Islet precursor cell (in vitro differentiated cells): ENCODE measurements around the gene SIGLEC7.
A peak's percentile ranks its signal among the peaks of the same experiment; 100 is the strongest.

Experiments used
- DNase-seq: peaks from one replicate; pipeline ENCODE4 v3.0.0-alpha.2; 2018

SIGLEC7 gene

GRCh38 chr19:51169283-51169918, 27.3 kb downstream of the SIGLEC7 start:
- DNase-seq: peak; percentile 79

DNA sequence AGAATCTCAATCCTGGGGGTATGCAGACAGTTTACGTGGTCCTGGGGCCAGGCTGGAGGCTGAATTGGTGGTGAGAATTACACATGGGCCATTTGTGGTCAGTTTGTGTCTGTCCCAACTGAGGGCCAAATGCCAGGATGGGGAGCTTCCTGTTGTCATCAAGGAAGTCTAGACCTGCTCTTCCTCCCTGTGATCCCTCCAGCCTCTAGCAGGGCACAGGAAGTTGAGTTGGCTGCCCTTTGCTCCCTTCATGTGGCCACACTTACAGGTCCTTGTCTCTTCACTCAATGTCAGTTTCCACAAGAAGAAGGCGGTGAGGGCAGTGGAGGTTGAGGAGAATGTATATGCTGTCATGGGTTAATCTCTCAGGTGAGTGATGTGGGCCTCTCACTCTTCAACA, 30.1 kb downstream of the SIGLEC7 start:
- DNase-seq: peak; percentile 22

DNA sequence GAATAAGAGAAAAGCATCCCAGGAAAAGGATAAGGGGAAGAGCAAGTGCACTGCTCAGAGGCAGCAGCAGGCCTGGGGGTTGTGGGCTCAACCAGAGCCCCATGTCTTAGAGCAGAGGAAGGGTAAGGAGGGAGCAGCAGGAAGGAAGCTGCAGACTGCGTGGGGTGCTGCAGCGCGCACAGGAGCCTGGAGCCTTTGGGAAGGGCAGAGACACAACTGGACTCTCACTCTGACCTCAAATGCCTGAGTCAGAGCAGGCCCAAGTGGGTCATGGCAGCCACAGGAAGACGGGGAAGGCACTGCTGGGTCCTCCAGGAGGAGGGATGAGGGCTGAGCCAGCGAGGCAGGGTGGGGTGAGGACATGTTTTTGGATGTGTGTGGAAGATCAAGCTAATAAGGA, 31.6 kb downstream of the SIGLEC7 start:
- peak; percentile 40 for DNase-seq

GRCh38 chr19:51179256-51179655, 37.2 kb downstream of the SIGLEC7 start:
- DNase-seq: peak; percentile 28

DNA sequence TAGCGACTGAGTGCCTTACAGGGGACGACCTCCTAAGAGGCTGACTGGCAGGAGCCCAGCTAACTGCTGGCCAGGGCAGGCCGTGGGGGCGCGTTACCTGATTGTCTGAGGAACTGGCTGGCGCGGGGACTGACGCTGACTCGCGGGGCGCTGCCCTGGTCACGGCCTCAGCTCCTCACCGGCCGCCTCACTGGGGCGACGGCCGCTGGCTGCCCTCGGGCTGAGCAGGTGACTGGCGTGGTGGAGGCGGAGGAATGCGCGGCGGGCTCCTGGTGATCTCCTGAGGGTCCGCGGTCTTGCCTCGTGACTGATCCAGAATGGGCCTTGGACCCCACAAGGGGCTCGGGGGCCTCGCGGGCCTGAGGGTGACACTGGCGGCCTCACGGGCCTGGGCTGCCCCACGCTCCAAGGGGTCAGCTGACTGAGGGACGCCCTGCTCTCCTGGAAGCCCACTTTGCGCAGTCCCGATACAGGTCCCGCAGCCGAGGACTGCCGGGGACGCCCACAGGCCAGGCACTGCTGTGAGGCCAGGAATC, 39.3 kb downstream of the SIGLEC7 start:
- DNase-seq: peak; percentile 38

GRCh38 chr19:51181913-51182419, 39.9 kb downstream of the SIGLEC7 start:
- DNase-seq: peak; percentile 58

GRCh38 chr19:51183629-51184028, 41.5 kb downstream of the SIGLEC7 start:
- DNase-seq: no peak

DNA sequence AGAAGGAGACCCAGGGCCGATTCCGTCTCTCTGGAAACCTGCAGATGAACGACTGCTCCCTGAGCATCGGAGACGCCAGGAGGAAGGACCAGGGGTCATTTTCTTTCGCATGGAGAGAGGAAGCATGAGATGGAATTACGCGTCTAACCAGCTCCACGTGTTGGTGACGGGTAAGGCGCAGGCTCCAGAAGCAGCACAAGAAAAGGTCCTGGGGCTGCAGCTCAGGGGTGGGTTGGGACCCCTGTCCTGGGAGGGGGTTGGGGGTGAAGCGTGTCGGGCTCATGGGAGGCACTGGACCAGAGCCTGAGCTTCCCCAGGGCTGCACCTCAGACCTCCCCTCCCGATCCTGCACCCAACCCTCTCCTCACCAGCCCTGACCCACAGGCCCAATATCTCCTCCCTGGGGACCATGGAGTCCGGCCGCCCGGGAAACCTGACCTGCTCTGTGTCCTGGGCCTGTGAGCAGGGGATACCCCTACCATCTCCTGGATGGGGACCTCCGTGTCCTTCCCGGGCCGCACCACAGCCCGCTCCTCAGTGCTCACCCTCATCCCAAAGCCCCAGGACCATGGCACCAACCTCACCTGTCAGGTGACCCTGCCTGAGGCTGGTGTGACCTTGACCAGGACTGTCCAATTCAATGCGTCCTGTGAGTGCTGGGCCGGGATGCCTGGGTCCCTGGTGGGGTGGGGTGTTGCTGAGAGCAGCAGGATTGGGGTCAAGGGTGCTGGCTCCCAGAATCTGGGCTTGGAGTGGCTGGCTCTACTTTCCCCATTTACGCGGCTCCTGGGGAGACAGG, 43.2 kb downstream of the SIGLEC7 start:
- DNase-seq: no peak

- no peak for DNase-seq
These were observed 43.7 kb downstream of the SIGLEC7 start for GRCh38 chr19:51185868-51186215.

DNA sequence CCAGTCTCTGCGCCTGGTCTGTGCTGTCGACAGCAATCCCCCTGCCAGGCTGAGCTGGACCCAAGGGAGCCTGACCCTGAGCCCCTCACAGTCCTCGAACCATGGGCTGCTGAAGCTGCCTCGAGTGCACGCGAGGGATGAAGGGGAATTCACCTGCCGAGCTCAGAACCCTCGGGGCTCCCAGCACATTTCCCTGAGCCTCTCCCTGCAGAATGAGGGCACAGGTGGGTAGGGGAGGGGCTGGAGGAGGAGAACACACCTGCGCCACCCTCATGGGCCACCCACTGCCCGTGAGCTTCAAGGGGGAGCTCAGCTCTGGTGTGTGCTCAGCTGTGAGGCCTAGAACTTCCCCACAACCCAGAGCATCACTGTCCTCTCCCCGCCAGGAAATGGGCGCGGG, 44.2 kb downstream of the SIGLEC7 start:
- no peak for DNase-seq

- DNase-seq: peak; percentile 26
These were observed 45.5 kb downstream of the SIGLEC7 start for GRCh38 chr19:51187395-51188226.

DNA sequence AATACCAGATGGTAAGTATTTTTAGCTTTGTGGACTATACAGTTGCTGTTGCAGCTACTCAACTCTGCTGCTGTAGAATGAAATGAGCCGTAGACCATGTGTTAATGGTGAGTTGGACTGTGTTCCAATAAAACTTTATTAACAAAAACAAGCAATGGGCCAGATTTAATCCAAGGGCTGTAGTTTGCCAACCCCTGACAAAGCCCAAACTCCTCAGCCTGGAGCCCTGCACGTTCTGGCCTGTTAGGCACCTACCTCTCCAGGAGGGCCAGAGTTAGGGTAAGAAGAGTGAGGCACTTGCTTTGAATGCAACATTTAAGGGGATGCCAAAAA, 46.1 kb downstream of the SIGLEC7 start:
- no peak for DNase-seq

DNA sequence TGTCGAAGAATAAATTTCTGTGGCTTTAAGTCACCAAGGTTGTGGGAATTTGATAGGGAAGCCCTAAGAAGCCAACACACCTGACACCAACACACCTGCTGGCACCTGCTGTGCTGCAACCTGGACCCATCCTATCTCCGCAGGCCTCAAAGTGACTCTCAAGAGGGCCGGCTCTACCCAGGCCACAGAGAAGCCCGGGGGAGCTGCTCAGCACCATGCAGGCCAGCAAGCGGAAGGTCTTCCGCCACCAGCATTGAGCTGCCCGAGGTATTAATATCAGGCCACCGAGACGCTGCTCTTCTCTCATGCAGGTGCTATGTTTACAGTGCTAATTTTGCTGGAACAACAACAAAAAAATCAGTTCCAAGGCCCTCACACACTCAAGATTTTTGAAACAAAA, 50.6 kb downstream of the SIGLEC7 start:
- DNase-seq: no peak

GRCh38 chr19:51194527-51195315, 52.6 kb downstream of the SIGLEC7 start:
- DNase-seq: no peak

DNA sequence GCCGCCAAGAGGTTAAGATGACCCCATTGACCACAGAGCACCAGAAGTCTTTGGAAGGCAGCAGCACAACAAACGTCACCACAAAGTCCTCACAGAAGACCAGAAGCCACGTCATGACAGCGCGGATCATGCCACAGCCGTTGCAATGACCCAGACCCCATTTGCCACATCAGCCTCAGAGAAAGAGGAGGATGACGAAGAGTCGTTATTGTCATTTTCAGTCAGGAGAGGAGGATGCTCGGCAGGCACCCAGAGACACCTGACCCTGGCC, 53.1 kb downstream of the SIGLEC7 start:
- no peak for DNase-seq

GRCh38 chr19:51195616-51196015, 53.5 kb downstream of the SIGLEC7 start:
- DNase-seq: no peak

GRCh38 chr19:51196181-51196580, 54.1 kb downstream of the SIGLEC7 start:
- DNase-seq: no peak

- DNase-seq: no peak
These were observed 56.5 kb downstream of the SIGLEC7 start for GRCh38 chr19:51198641-51199040.

DNA sequence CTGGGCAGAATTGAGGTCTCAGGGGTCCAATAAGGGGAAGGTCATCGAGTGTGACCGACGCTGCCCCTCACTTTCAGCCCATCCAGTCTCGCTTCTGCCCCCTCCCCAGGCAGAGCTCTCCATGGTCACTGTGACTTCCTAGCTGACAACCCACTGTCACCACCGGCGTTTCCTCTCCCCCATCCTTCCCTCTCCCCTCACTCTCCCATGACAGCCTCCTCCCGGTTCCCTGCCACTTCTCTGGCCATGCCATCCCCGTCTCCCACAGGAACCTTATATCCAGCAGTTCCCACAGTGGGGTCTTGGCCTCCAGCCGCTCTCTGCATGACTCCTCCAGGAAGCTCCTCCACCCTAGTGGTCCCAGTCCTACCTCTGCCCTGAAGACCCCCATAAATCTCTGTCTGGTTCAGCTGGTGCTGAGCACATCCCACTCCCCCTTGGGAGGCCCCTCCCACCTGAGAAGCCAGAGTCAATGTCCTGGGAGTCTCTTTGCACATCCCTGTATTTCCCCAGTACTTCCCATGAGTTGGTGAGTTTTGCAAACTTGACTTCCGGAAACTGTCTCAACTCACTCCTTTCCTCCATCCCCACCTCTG, 58.1 kb downstream of the SIGLEC7 start:
- DNase-seq: no peak

GRCh38 chr19:51201712-51202111, 59.6 kb downstream of the SIGLEC7 start:
- no peak for DNase-seq
